Natural killer cell (primary cell): ENCODE measurements around the gene SRSF7. TPM values are rescaled to one million over a fixed set of nuclear protein-coding genes. Genes with fewer than 3 reads are reported as not detected.
"Not testable (repeated sequence)": the region's sequence is repeated elsewhere in the genome, so short reads cannot be mapped to it uniquely, and the experiment has no call there.

ENCODE experiments used
- ATAC-seq, 3 donors: fragments of 150-1000 bp in 2 of 3; fragments of 200-7000 bp in 1 of 3; cut with Tn5 transposase; 1 replicate in 1 of 3; 2 replicates in 2 of 3; pipeline ENCODE4 v1.10.0; 2021; ENCODE audit warnings: mild to moderate bottlenecking in 2 of 3, moderate library complexity in 2 of 3
- DNase-seq, 2 donors: peaks; one replicate each; pipeline versions ENCODE4 v3.0.0 to v3.0.0-alpha.2; 2013 to 2021; ENCODE audit warnings: mixed read lengths in 1 of 2
- H3K27ac ChIP-seq: one replicate; pipeline ENCODE4 v1.5.1; 2013; ENCODE audit warnings: mild to moderate bottlenecking, low read length
- H3K27me3 ChIP-seq: one replicate; pipeline ENCODE4 v1.6.1; 2013; ENCODE audit warnings: low read length; ENCODE audit not compliant: control insufficient read depth, insufficient read depth
- H3K36me3 ChIP-seq: one replicate; pipeline ENCODE4 v1.6.1; 2013; ENCODE audit warnings: low read length; ENCODE audit not compliant: control insufficient read depth, insufficient read depth
- H3K4me1 ChIP-seq: one replicate; pipeline ENCODE4 v1.6.1; 2013; ENCODE audit warnings: low read length; ENCODE audit not compliant: control insufficient read depth, insufficient read depth
- H3K4me3 ChIP-seq: one replicate; pipeline ENCODE4 v1.5.1; 2013; ENCODE audit warnings: low read length
- H3K9me3 ChIP-seq: one replicate; pipeline ENCODE4 v1.6.1; 2013; ENCODE audit warnings: low read length; ENCODE audit not compliant: control insufficient read depth, insufficient read depth
- H3K27ac Mint-ChIP-seq, 2 donors: one replicate each; pipeline ENCODE4 v1.8.0; 2022; ENCODE audit warnings: mild to moderate bottlenecking in 2 of 2, mixed read lengths in 2 of 2, moderate library complexity in 1 of 2
- H3K27me3 Mint-ChIP-seq, 2 donors: one replicate each; pipeline ENCODE4 v1.8.0; 2022; ENCODE audit warnings: low read depth in 2 of 2, mixed read lengths in 2 of 2
- H3K36me3 Mint-ChIP-seq: one replicate; pipeline ENCODE4 v1.8.0; 2022; ENCODE audit warnings: mixed read lengths
- H3K4me1 Mint-ChIP-seq, 2 donors: one replicate each; pipeline ENCODE4 v1.8.0; 2022; ENCODE audit warnings: mixed read lengths in 2 of 2
- H3K4me3 Mint-ChIP-seq: one replicate; pipeline ENCODE4 v1.8.0; 2022; ENCODE audit warnings: mild to moderate bottlenecking, moderate library complexity, mixed read lengths
- H3K9me3 Mint-ChIP-seq, 2 donors: one replicate each; pipeline ENCODE4 v1.8.0; 2022; ENCODE audit warnings: mixed read lengths in 2 of 2
- whole genome bisulfite sequencing: methylation state at CpG from one replicate; pipeline ENCODE4 v1.1.7; 2013; ENCODE audit warnings: missing lambda C conversion rate; ENCODE audit not compliant: insufficient coverage; 5-methylcytosine and 5-hydroxymethylcytosine counted together
- intact Hi-C: fragments of 100-400 bp; cut with micrococcal nuclease; formaldehyde crosslinking; loops from one replicate; pipeline ENCODE4 v1.14.2; 2022
- total RNA-seq, 4 donors: library from RNA; stranded (reverse); fragments of 120-200 nt in 1 of 4; gene quantifications; one replicate each; pipeline versions ENCODE4 v1.2.3 to v1.2.4, GENCODE V29; 2013 to 2022
- TF ChIP-seq, protein P1 (sequence below): fragments of 200-600 bp; IDR thresholded peaks from one replicate; pipeline ENCODE4 v1.8.0; 2022; ENCODE audit warnings: antibody characterized with exemption

Gene SRSF7
- total RNA-seq, 3 donors from 2014 or later (not counting 1 experiment from before 2014, with no cell fraction given), result 323 to 538 (median 359) TPM

DNA sequence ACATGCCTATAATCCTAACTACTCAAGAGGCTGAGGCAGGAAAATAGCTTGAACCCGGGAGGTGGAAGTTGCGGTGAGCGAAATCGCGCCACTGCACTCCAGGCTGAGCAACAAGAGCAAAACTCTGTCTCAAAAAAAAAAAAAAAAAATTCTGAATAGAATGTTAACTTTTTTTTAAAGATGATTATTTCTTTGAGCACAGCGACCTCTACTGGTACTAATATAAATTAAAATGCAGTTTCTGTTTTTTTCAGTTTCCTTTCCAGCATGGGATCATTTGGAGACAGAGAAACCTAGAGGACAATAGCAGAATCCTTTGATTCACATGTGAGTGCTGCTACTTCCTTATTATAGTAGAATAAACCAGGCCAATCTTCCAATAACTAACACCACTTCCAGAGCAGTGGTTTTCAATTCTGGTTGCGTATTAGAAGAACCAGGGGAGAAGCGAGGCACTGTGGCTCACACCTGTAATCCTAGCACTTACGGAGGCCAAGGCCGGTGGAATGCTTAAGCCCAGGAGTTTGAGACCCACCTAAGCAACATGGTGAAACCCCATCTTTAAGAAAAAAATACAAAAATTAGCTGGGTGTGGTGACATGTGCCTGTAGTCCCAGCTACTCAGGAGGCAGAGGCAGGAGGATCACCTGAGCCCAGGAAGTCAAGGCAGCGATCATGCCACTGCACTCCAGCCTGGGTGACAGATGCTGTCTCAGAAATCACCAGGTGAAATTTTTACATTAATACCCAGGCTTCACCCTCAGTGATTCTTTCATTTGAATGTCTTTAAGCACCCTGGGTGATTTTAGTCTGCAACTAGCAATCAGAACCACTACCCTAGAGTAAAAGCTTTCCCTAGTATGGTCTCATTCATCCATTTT is 10.1 kb downstream of the SRSF7 start:
- H3K27me3 ChIP-seq, result no peaks in the 10 kb centered on the region
- H3K9me3 Mint-ChIP-seq, result no peaks in the 10 kb centered on the region
- H3K27ac ChIP-seq, result no peak overlapping the region
- peak in 1 of 2 donors; percentile 78 for DNase-seq
- H3K4me3 ChIP-seq, result no peak overlapping the region
- peak overlapping the region; percentile 38 to 63 for H3K27ac Mint-ChIP-seq
- peaks cover 45% of the 10 kb centered on the region for H3K36me3 ChIP-seq
- no peaks in the 10 kb centered on the region for H3K27me3 Mint-ChIP-seq
- WGBS, result 81% methylated on average over 10 of the region's 11 CpGs
- H3K36me3 Mint-ChIP-seq, result peaks cover 7% of the 10 kb centered on the region
- H3K9me3 ChIP-seq, result no peaks in the 10 kb centered on the region
- peaks cover 19 to 27% of the 10 kb centered on the region in 2 donors for H3K4me1 Mint-ChIP-seq
- no peak overlapping the region for H3K4me3 Mint-ChIP-seq
- TF ChIP-seq, protein P1, sequence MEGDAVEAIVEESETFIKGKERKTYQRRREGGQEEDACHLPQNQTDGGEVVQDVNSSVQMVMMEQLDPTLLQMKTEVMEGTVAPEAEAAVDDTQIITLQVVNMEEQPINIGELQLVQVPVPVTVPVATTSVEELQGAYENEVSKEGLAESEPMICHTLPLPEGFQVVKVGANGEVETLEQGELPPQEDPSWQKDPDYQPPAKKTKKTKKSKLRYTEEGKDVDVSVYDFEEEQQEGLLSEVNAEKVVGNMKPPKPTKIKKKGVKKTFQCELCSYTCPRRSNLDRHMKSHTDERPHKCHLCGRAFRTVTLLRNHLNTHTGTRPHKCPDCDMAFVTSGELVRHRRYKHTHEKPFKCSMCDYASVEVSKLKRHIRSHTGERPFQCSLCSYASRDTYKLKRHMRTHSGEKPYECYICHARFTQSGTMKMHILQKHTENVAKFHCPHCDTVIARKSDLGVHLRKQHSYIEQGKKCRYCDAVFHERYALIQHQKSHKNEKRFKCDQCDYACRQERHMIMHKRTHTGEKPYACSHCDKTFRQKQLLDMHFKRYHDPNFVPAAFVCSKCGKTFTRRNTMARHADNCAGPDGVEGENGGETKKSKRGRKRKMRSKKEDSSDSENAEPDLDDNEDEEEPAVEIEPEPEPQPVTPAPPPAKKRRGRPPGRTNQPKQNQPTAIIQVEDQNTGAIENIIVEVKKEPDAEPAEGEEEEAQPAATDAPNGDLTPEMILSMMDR, result peak; percentile 90
- peak; percentile 39 to 52 (median 47) for ATAC-seq
- intact Hi-C loops, result loop anchor here (1.0 to 5.0 kb wide), 3 partner anchors 139 to 205 kb away; partner anchors contain the start of gene HNRNPLL
- peaks cover 3% of the 10 kb centered on the region for H3K4me1 ChIP-seq

DNA sequence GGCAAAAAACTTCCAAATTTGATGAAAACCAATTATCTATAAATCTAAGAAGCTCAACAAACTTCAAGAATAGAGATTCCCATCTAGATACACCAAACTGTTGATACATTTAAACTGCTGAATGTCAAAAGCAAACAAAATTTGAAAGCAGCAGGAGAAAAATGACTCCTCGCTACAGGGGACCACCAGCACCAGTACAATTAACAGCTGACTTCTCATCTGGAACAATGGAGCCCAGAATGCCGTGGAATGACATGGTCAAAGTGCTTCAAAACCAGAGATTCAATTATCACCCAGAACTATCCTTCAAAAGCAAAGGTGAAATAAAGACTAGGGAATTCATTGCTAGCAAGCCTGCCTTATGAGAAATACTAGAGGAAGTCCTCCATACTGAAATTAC is 11.6 kb downstream of the SRSF7 start:
- Histone ChIP-seq H3K4me1 (no peaks in the 10 kb centered on the region), H3K4me3 (no peak overlapping the region), H3K27me3 (no peaks in the 10 kb centered on the region), H3K27ac (no peak overlapping the region), H3K36me3 (peaks cover 30% of the 10 kb centered on the region), H3K9me3 (no peaks in the 10 kb centered on the region)
- Mint-ChIP-seq H3K4me3 (no peak overlapping the region), H3K36me3 (no peaks in the 10 kb centered on the region), H3K9me3 (no peaks in the 10 kb centered on the region), H3K27ac (peak overlapping the region; percentile 23 to 63), H3K27me3 (no peaks in the 10 kb centered on the region), H3K4me1 (peaks cover 6 to 16% of the 10 kb centered on the region in 2 donors)
- TF ChIP-seq, protein P1, result no peak
- 100% methylated on average over 2 of the region's 2 CpGs for WGBS
- intact Hi-C loops, result no loop called here
- no peak for DNase-seq
- no peak for ATAC-seq

DNA sequence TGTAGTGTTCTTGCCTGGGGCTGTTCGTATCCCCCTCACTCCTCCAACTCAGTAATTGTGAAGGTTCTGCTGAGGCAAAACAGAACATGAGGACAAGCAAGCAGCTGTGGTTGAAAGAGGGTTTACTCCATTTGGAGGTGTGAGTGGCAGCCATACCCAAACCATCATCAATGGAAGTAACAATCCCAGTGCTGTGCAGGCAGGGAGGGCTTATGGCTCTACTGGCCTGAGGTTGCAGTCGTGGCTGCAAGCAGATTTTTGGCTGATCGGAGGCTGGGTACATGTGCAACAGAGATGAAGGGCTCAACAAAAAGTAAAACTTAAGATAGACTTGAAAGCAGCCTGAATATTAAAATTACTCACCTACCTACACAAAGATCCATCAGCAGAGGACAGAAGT is 13.2 kb downstream of the SRSF7 start:
- Histone ChIP-seq H3K36me3 (peaks cover 23% of the 10 kb centered on the region), H3K4me1 (no peaks in the 10 kb centered on the region), H3K27ac (no peak overlapping the region), H3K27me3 (no peaks in the 10 kb centered on the region), H3K4me3 (no peak overlapping the region), H3K9me3 (no peaks in the 10 kb centered on the region)
- H3K27ac Mint-ChIP-seq, result peak overlapping the region in 1 of 2 donors; percentile 39
- TF ChIP-seq, protein P1, result no peak
- intact Hi-C loops, result no loop called here
- H3K4me1 Mint-ChIP-seq, result peaks cover 6 to 10% of the 10 kb centered on the region in 2 donors
- H3K9me3 Mint-ChIP-seq, result no peaks in the 10 kb centered on the region
- 92% methylated on average over 2 of the region's 3 CpGs for WGBS
- DNase-seq, result no peak
- H3K27me3 Mint-ChIP-seq, result no peaks in the 10 kb centered on the region
- peaks cover 6% of the 10 kb centered on the region for H3K36me3 Mint-ChIP-seq
- no peak overlapping the region for H3K4me3 Mint-ChIP-seq
- ATAC-seq, result no peak

DNA sequence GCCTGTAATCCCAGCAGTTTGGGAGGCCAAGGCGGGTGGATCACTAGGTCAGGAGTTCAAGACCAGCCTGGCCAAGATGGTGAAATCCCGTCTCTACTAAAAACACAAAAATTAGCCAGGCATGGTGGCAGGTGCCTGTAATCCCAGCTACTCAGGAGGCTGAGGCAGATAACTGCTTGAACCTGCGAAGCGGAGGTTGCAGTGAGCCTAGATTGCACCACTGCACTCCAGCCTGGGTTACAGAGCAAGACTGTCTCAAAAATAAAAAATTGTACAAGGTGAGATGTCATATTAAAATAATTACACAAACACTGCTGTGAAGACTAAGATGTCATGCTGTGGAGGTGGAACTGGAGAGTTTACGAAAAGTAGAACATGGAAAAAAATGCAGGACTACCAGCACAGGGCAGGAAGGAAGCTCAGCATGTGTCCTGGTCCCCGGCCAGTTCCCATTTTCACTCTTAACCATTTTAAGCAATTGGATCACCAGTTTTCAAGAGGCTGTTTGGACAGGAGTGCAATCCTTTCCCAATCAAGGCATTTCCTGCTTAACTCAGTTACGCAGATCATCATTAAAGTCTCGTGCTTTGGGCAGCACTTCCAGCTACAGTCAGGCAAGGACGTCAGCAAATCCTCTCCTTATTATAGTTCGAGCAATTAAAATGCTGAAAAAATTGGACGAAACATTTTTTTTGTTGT is 14.0 kb downstream of the SRSF7 start:
- H3K9me3 ChIP-seq, H3K4me1 ChIP-seq, H3K27ac Mint-ChIP-seq, H3K27me3 Mint-ChIP-seq, DNase-seq, H3K4me3 ChIP-seq, H3K9me3 Mint-ChIP-seq, H3K27me3 ChIP-seq, H3K27ac ChIP-seq, intact Hi-C loops, H3K4me1 Mint-ChIP-seq, H3K4me3 Mint-ChIP-seq, ATAC-seq, H3K36me3 Mint-ChIP-seq: not testable (repeated sequence)
- 92% methylated on average over 9 of the region's 11 CpGs for WGBS
- H3K36me3 ChIP-seq, result peaks cover 27% of the 10 kb centered on the region
